Adrenal gland (tissue), 12 donors: Measurements from ENCODE around the gene PARD6B. TPM values are rescaled to one million over a fixed set of nuclear protein-coding genes. Genes with fewer than 3 reads are reported as not detected.
A peak's percentile ranks its signal among the peaks of the same experiment; 100 is the strongest.
"Not testable (repeated sequence)": the region's sequence is repeated elsewhere in the genome, so short reads cannot be mapped to it uniquely, and the experiment has no call there.

Source experiments
- DNase-seq, 7 donors: peaks; one replicate each; pipeline ENCODE4 v3.0.0-alpha.2; 2019 to 2020
- H3K27ac ChIP-seq, 5 donors: fragments of 200-600 bp; sonication (generic) in 4 of 5; 1 replicate in 3 of 5; 2 replicates in 2 of 5; pipeline versions ENCODE4 v1.5.1 to v1.8.0; 2016 to 2020; ENCODE audit warnings: mild to moderate bottlenecking in 1 of 5
- H3K27me3 ChIP-seq: fragments of 200-600 bp; 2 replicates; pipeline ENCODE4 v1.8.0; 2021
- H3K36me3 ChIP-seq, 2 donors: fragments of 200-600 bp; replicated peaks in 1 of 2; 1 replicate in 1 of 2; 2 replicates in 1 of 2; pipeline versions ENCODE4 v1.5.1 to v1.8.0; 2018 to 2022
- H3K4me1 ChIP-seq, 2 donors: fragments of 200-600 bp; replicated peaks in 1 of 2; 1 replicate in 1 of 2; 2 replicates in 1 of 2; pipeline versions ENCODE4 v1.5.1 to v1.8.0; 2018 to 2021
- H3K4me3 ChIP-seq, 4 donors: fragments of 200-600 bp; sonication (generic) in 3 of 4; one replicate each; pipeline ENCODE4 v1.5.1; 2016 to 2018
- H3K9me3 ChIP-seq, 3 donors: fragments of 200-600 bp; sonication (generic) in 1 of 3; replicated peaks in 1 of 3; 1 replicate in 2 of 3; 2 replicates in 1 of 3; pipeline versions ENCODE4 v1.5.1 to v1.8.0; 2016 to 2021
- CTCF ChIP-seq, 6 experiments: fragments of 450-650 bp in 4 of 6; fragments of 200-600 bp in 2 of 6; sonication (generic) in 1 of 6; IDR thresholded peaks; 1 replicate in 5 of 6; 2 replicates in 1 of 6; pipeline versions ENCODE4 v1.5.1 to v1.8.0; 2016 to 2021; ENCODE audit warnings: antibody characterized with exemption in 6 of 6, mild to moderate bottlenecking in 2 of 6, moderate library complexity in 1 of 6
- POLR2A ChIP-seq, 2 donors: fragments of 450-650 bp; IDR thresholded peaks; one replicate each; pipeline ENCODE4 v1.6.1; 2017; ENCODE audit warnings: antibody characterized with exemption in 2 of 2, mild to moderate bottlenecking in 2 of 2, moderate library complexity in 1 of 2
- WGBS, 4 donors: extraction: QIAGEN DNeasy Blood & Tissue Kit in 2 of 4; methylation state at CpG; one replicate each; pipeline versions ENCODE4 v1.1.5 to v1.1.7; 2013 to 2017; 5-methylcytosine and 5-hydroxymethylcytosine counted together
- intact Hi-C, 2 donors: fragments of 100-400 bp; cut with DNase I; formaldehyde crosslinking; loops; one replicate each; pipeline versions ENCODE4 v1.14.1 to v1.15.0; 2022 to 2023
- polyA plus RNA-seq, 3 donors: library from polyadenylated mRNA; stranded (reverse); fragments of 200-250 nt in 2 of 3; fragments of 350-450 nt in 1 of 3; fragmentation: Illumina TruSeq in 1 of 3; extraction: RNeasy Lipid Tissue Mini Kit (QIAGEN cat#74804) in 1 of 3; gene quantifications; one replicate each; pipeline ENCODE4 v1.2.3, GENCODE V29; 2013 to 2014
- total RNA-seq, 9 donors: library from RNA; depleted of rRNA in 4 of 9; stranded (reverse); fragments of >200 nt in 4 of 9; fragments of 120-200 nt in 1 of 9; fragmentation: NEBNext Ultra II Directional in 1 of 9; extraction: Animal tissue kit (Norgen Biotek cat#: 25700) in 1 of 9; gene quantifications; one replicate each; pipeline versions ENCODE4 v1.1.0 to v1.2.4, GENCODE V29; 2013 to 2023
- donor health status: healthy with polysubstance abuse.
- donor health status: Bipolar disorder and iron deficiency.
- donor health status: DM: yes; HTN: yes; CAD: no.
- donor health status: DM: no; HTN: no; CAD: no.
- donor health status: DM: no; HTN: no; CAD: no.
- donor health status: DM: yes; HTN: yes; CAD: no.

Gene PARD6B
- total and polyA plus RNA-seq, 12 donors: 1.1 to 10.8 (median 5.3) TPM

- WGBS, 4 donors: 66 to 97% (median 76%) methylated on average over 6 to 11 of the region's 12 CpGs
- DNase-seq: peak in 2 of 7 donors; percentile 16 to 29
- H3K27me3 ChIP-seq, H3K27ac ChIP-seq, H3K4me1 ChIP-seq, H3K4me3 ChIP-seq, intact Hi-C loops, H3K36me3 ChIP-seq, H3K9me3 ChIP-seq: not testable (repeated sequence)
Measured at GRCh38 chr20:50769551-50770085, 38.2 kb downstream of the PARD6B start.

- H3K36me3 ChIP-seq, H3K9me3 ChIP-seq, H3K4me3 ChIP-seq, H3K27me3 ChIP-seq, H3K27ac ChIP-seq, H3K4me1 ChIP-seq, intact Hi-C loops: not testable (repeated sequence)
- 51 to 87% (median 72%) methylated on average over 2 to 4 of the region's 8 CpGs for WGBS, 4 donors
- DNase-seq: peak in 2 of 7 donors; percentile 21 to 27
Measured at GRCh38 chr20:50771419-50772080, 40.2 kb downstream of the PARD6B start.

- Histone ChIP-seq H3K27me3 (no peaks in the 10 kb centered on the region), H3K36me3 (no peaks in the 10 kb centered on the region), H3K9me3 (no peaks in the 10 kb centered on the region), H3K27ac (no peak overlapping the region), H3K4me3 (no peak overlapping the region), H3K4me1 (no peaks in the 10 kb centered on the region)
- DNase-seq: peak in 2 of 7 donors; percentile 13 to 31
- TF ChIP-seq CTCF (IDR thresholded peaks at IDR 0.05) (no peak), POLR2A (IDR thresholded peaks at IDR 0.05) (no peak)
- intact Hi-C loops: no loop called here
- 66 to 71% (median 66%) methylated on average over 5 of the region's 5 CpGs for WGBS, 4 donors
Measured at GRCh38 chr20:50772420-50773185, 41.2 kb downstream of the PARD6B start.

- no peaks in the 10 kb centered on the region for H3K27me3 ChIP-seq
- no peak overlapping the region for H3K27ac ChIP-seq
- DNase-seq: no peak
- no peak overlapping the region for H3K4me3 ChIP-seq
- H3K4me1 ChIP-seq: no peaks in the 10 kb centered on the region
- intact Hi-C loops: no loop called here
- no peak for TF ChIP-seq POLR2A (IDR thresholded peaks at IDR 0.05)
- TF ChIP-seq CTCF (IDR thresholded peaks at IDR 0.05): no peak
- 73 to 86% (median 78%) methylated on average over 3 of the region's 3 CpGs for WGBS, 4 donors
- no peaks in the 10 kb centered on the region for H3K9me3 ChIP-seq
- H3K36me3 ChIP-seq: no peaks in the 10 kb centered on the region
Measured at GRCh38 chr20:50774515-50774914, 43.1 kb downstream of the PARD6B start.

- Histone ChIP-seq H3K9me3 (no peaks in the 10 kb centered on the region), H3K4me3 (no peak overlapping the region), H3K4me1 (no peaks in the 10 kb centered on the region), H3K27ac (no peak overlapping the region), H3K27me3 (no peaks in the 10 kb centered on the region), H3K36me3 (no peaks in the 10 kb centered on the region)
- intact Hi-C loops: no loop called here
- TF ChIP-seq POLR2A (IDR thresholded peaks at IDR 0.05): no peak
- no peak for TF ChIP-seq CTCF (IDR thresholded peaks at IDR 0.05)
- DNase-seq: peak in 2 of 7 donors; percentile 10 to 23
- WGBS, 4 donors: 65 to 77% (median 72%) methylated on average over 8 of the region's 8 CpGs
Measured at GRCh38 chr20:50776122-50776817, 44.9 kb downstream of the PARD6B start.
